H9 (cell line): ENCODE results near the gene GRIN2A. TPM values are rescaled to one million over a fixed set of nuclear protein-coding genes. Genes with fewer than 3 reads are reported as not detected.

ENCODE experiments used
- DNase-seq: peaks from one replicate; pipeline ENCODE4 v3.0.0-alpha.2; 2017
- H2AFZ ChIP-seq: one replicate; pipeline ENCODE4 v1.6.1; 2013; ENCODE audit warnings: mild to moderate bottlenecking, low read length, control low read depth, moderate library complexity
- H2AK5ac ChIP-seq: 2 replicates; pipeline ENCODE4 v1.6.1; 2013; ENCODE audit warnings: low read length, control low read depth, mixed read lengths; ENCODE audit not compliant: insufficient read length
- H2BK120ac ChIP-seq: one replicate; pipeline ENCODE4 v1.6.1; 2013; ENCODE audit warnings: low read depth, mild to moderate bottlenecking, low read length, control low read depth, inconsistent platforms; ENCODE audit not compliant: poor library complexity, severe bottlenecking
- H2BK12ac ChIP-seq: 2 replicates; pipeline ENCODE4 v1.6.1; 2013; ENCODE audit warnings: low read length, control low read depth, mixed read lengths, low read depth; ENCODE audit not compliant: insufficient read length
- H2BK15ac ChIP-seq: 2 replicates; pipeline ENCODE4 v1.6.1; 2013; ENCODE audit warnings: low read depth, low read length, control low read depth
- H2BK20ac ChIP-seq: one replicate; pipeline ENCODE4 v1.6.1; 2013; ENCODE audit warnings: low read depth, mild to moderate bottlenecking, low read length, control low read depth, inconsistent platforms; ENCODE audit not compliant: poor library complexity, severe bottlenecking
- H2BK5ac ChIP-seq: 2 replicates; pipeline ENCODE4 v1.6.1; 2013; ENCODE audit warnings: low read length, control low read depth, mixed read lengths; ENCODE audit not compliant: insufficient read length
- H3K14ac ChIP-seq: 2 replicates; pipeline ENCODE4 v1.6.1; 2013; ENCODE audit warnings: low read length, control low read depth; ENCODE audit not compliant: insufficient read depth
- H3K18ac ChIP-seq: 2 replicates; pipeline ENCODE4 v1.6.1; 2013; ENCODE audit warnings: low read depth, mild to moderate bottlenecking, mixed read lengths, low read length, control low read depth; ENCODE audit not compliant: insufficient read length
- H3K23ac ChIP-seq: 2 replicates; pipeline ENCODE4 v1.6.1; 2013; ENCODE audit warnings: low read length, control low read depth, mixed read lengths, low read depth; ENCODE audit not compliant: insufficient read length
- H3K23me2 ChIP-seq: 2 replicates; pipeline ENCODE4 v1.6.1; 2013; ENCODE audit warnings: low read depth, mild to moderate bottlenecking, mixed read lengths, low read length, control low read depth; ENCODE audit not compliant: insufficient read length, poor library complexity, severe bottlenecking
- H3K27ac ChIP-seq: 2 replicates; pipeline ENCODE4 v1.5.1; 2013; ENCODE audit warnings: low read length, control low read depth, mixed read lengths, low read depth; ENCODE audit not compliant: insufficient read length
- H3K27me3 ChIP-seq: 2 replicates; pipeline ENCODE4 v1.6.1; 2013; ENCODE audit warnings: low read length, control low read depth, inconsistent platforms; ENCODE audit not compliant: insufficient read depth
- H3K4ac ChIP-seq: 2 replicates; pipeline ENCODE4 v1.6.1; 2013; ENCODE audit warnings: low read depth, mild to moderate bottlenecking, control low read depth, inconsistent platforms, low read length, moderate library complexity
- H3K4me1 ChIP-seq: 2 replicates; pipeline ENCODE4 v1.6.1; 2013; ENCODE audit warnings: low read length, control low read depth, inconsistent platforms; ENCODE audit not compliant: insufficient read depth
- H3K4me2 ChIP-seq: 2 replicates; pipeline ENCODE4 v1.6.1; 2013; ENCODE audit warnings: low read length, control low read depth, mixed read lengths; ENCODE audit not compliant: insufficient read length, insufficient read depth
- H3K56ac ChIP-seq: 2 replicates; pipeline ENCODE4 v1.6.1; 2013; ENCODE audit warnings: low read depth, mild to moderate bottlenecking, mixed read lengths, low read length, control low read depth; ENCODE audit not compliant: insufficient read length
- H3K79me1 ChIP-seq: 2 replicates; pipeline ENCODE4 v1.6.1; 2013; ENCODE audit warnings: low read depth, mild to moderate bottlenecking, moderate library complexity, low read length, control low read depth, inconsistent platforms; ENCODE audit not compliant: insufficient read depth, poor library complexity, severe bottlenecking
- H3K79me2 ChIP-seq: 2 replicates; pipeline ENCODE4 v1.6.1; 2013; ENCODE audit warnings: low read length, control low read depth, inconsistent platforms; ENCODE audit not compliant: insufficient read depth
- H3K9ac ChIP-seq: 2 replicates; pipeline ENCODE4 v1.6.1; 2013; ENCODE audit warnings: low read length, control low read depth, mixed read lengths; ENCODE audit not compliant: insufficient read length; ENCODE audit errors: extremely low read depth
- H3K9me3 ChIP-seq: one replicate; pipeline ENCODE4 v1.6.1; 2013; ENCODE audit warnings: low read depth, low read length, inconsistent platforms; ENCODE audit not compliant: control insufficient read depth
- H3T11ph ChIP-seq: one replicate; pipeline ENCODE4 v1.6.1; 2013; ENCODE audit warnings: mild to moderate bottlenecking, low read length, control low read depth, inconsistent platforms
- H4K20me1 ChIP-seq: one replicate; pipeline ENCODE4 v1.6.1; 2013; ENCODE audit not compliant: control insufficient read depth, insufficient read length, insufficient read depth
- H4K5ac ChIP-seq: 2 replicates; pipeline ENCODE4 v1.6.1; 2013; ENCODE audit warnings: low read depth, mild to moderate bottlenecking, mixed read lengths, low read length, control low read depth; ENCODE audit not compliant: insufficient read length
- H4K8ac ChIP-seq: replicated peaks from 2 replicates; pipeline ENCODE4 v1.6.1; 2013; ENCODE audit warnings: low read length, control low read depth, mixed read lengths, low read depth; ENCODE audit not compliant: insufficient read length
- H4K91ac ChIP-seq: 2 replicates; pipeline ENCODE4 v1.6.1; 2013; ENCODE audit warnings: low read depth, mild to moderate bottlenecking, moderate library complexity, mixed read lengths, low read length, control low read depth; ENCODE audit not compliant: insufficient read length
- H3K27ac Mint-ChIP-seq, 3 experiments: 2 replicates in 2 of 3; 3 replicates in 1 of 3; pipeline ENCODE4 v1.8.0; 2020 to 2021; ENCODE audit warnings: mixed read lengths in 3 of 3, mild to moderate bottlenecking in 1 of 3, moderate library complexity in 1 of 3
- H3K27me3 Mint-ChIP-seq: 2 replicates; pipeline ENCODE4 v1.8.0; 2021; ENCODE audit warnings: low read depth, mild to moderate bottlenecking, moderate library complexity, mixed read lengths
- H3K36me3 Mint-ChIP-seq, 3 experiments: 2 replicates in 2 of 3; 3 replicates in 1 of 3; pipeline ENCODE4 v1.8.0; 2020 to 2021; ENCODE audit warnings: low read depth in 3 of 3, mixed read lengths in 3 of 3; ENCODE audit not compliant: insufficient read depth in 1 of 3
- H3K4me1 Mint-ChIP-seq, 2 experiments: 2 replicates each; pipeline ENCODE4 v1.8.0; 2020; ENCODE audit warnings: mixed read lengths in 2 of 2
- H3K4me3 Mint-ChIP-seq, 2 experiments: 2 replicates in 1 of 2; 3 replicates in 1 of 2; pipeline ENCODE4 v1.8.0; 2020 to 2021; ENCODE audit warnings: mild to moderate bottlenecking in 2 of 2, mixed read lengths in 2 of 2, moderate library complexity in 1 of 2
- H3K9me3 Mint-ChIP-seq, 2 experiments: 2 replicates in 1 of 2; 3 replicates in 1 of 2; pipeline ENCODE4 v1.8.0; 2020; ENCODE audit warnings: mild to moderate bottlenecking in 2 of 2, mixed read lengths in 2 of 2, moderate library complexity in 1 of 2
- CTCF ChIP-seq: fragments of 200-600 bp; sonication (generic); conservative IDR thresholded peaks from 3 replicates; pipeline ENCODE4 v1.8.0; 2021; ENCODE audit warnings: antibody characterized with exemption, mild to moderate bottlenecking
- WGBS: extraction: QIAGEN DNeasy Blood & Tissue Kit; methylation state at CpG from one replicate; pipeline ENCODE4 v1.1.7; 2013; ENCODE audit warnings: missing lambda C conversion rate, low lambda C conversion rate, mixed read lengths; ENCODE audit not compliant: insufficient read length; ENCODE audit errors: extremely low coverage; 5-methylcytosine and 5-hydroxymethylcytosine counted together
- total RNA-seq: library from RNA; stranded (reverse); gene quantifications from 2 replicates; pipeline ENCODE4 v1.2.1, GENCODE V29; 2021

Gene GRIN2A
- total RNA-seq, 1 experiment from 2014 or later = 1.5 TPM

- Histone ChIP-seq H3K4me2 (no peak overlapping the region), H3K23me2 (no peaks in the 10 kb centered on the region), H3K27ac (no peak overlapping the region), H3K27me3 (no peaks in the 10 kb centered on the region), H2BK12ac (no peak overlapping the region), H3K9ac (no peak overlapping the region), H4K20me1 (no peaks in the 10 kb centered on the region), H2BK5ac (no peak overlapping the region), H3K79me2 (no peaks in the 10 kb centered on the region), H3K23ac (no peak overlapping the region), H3K4ac (no peak overlapping the region), H3K79me1 (no peaks in the 10 kb centered on the region), H2BK120ac (no peak overlapping the region), H2BK15ac (no peak overlapping the region), H2AK5ac (no peak overlapping the region), H3K56ac (no peak overlapping the region), H3K9me3 (no peaks in the 10 kb centered on the region), H3K18ac (no peak overlapping the region), H4K91ac (no peak overlapping the region), H4K8ac (no peak overlapping the region), H3K4me1 (no peaks in the 10 kb centered on the region), H2BK20ac (no peak overlapping the region), H3K14ac (no peak overlapping the region), H3T11ph (no peak overlapping the region), H2AFZ (no peak overlapping the region), H4K5ac (no peak overlapping the region)
- Mint-ChIP-seq H3K27me3 (peaks cover 6% of the 10 kb centered on the region; the same call in 1 of the 2 replicates), H3K9me3 (no peaks in the 10 kb centered on the region; a peak in 1 of 5 replicates), H3K36me3 (peaks cover 0 to 13% (median 12%) of the 10 kb centered on the region in 3 experiments; a peak in 5 of 7 replicates), H3K4me3 (no peak overlapping the region), H3K4me1 (peaks cover 48 to 50% of the 10 kb centered on the region in 2 experiments), H3K27ac (no peak overlapping the region)
- TF ChIP-seq CTCF = no peak
- whole genome bisulfite sequencing = no CpG with 5 or more reads among the region's 6 CpGs
- no peak for DNase-seq
Measured at GRCh38 chr16:9761870-9762269, 420.4 kb downstream of the GRIN2A start.
